Measurements from ENCODE around the gene CNOT2.

CNOT2 gene

GRCh38 chr12:70270108-70270507 is 26.9 kb downstream of the CNOT2 start:
- no peak overlapping the region for H2AK5ac ChIP-seq (ENCODE audit: low read length)
- H2BK120ac ChIP-seq (ENCODE audit: insufficient read depth, low read length, poor library complexity): no peak overlapping the region
- H3K36me3 ChIP-seq (ENCODE audit: control insufficient read depth in 1 of 2, insufficient read depth in 2 of 2, low read length in 2 of 2): no peaks in the 10 kb centered on the region
- H2BK12ac ChIP-seq (ENCODE audit: low read length): no peak overlapping the region
- H4K12ac ChIP-seq (ENCODE audit: low read depth, low read length): no peak overlapping the region
- H3K9me3 ChIP-seq (ENCODE audit: insufficient read depth, low read depth, low read length): no peaks in the 10 kb centered on the region
- no peak overlapping the region for H3K23ac ChIP-seq (ENCODE audit: low read length)
- no peak overlapping the region for H3K18ac ChIP-seq (ENCODE audit: low read length)
- no peak overlapping the region for H3K9ac ChIP-seq (ENCODE audit: low read length)
- no peak overlapping the region for H4K8ac ChIP-seq (ENCODE audit: low read depth, low read length)
- H3K14ac ChIP-seq (ENCODE audit: low read length): no peak overlapping the region
- no peak overlapping the region for H2BK5ac ChIP-seq (ENCODE audit: low read depth, low read length, poor library complexity)
- no peak overlapping the region for H2AFZ ChIP-seq (ENCODE audit: insufficient read depth, low read length, poor library complexity)
- no peak overlapping the region for H3K4me3 ChIP-seq (ENCODE audit: low read depth, low read length)
- H3K79me1 ChIP-seq (ENCODE audit: low read length): no peaks in the 10 kb centered on the region
- no peak for DNase-seq
- H3K79me2 ChIP-seq (ENCODE audit: control insufficient read depth, insufficient read depth, low read length, poor library complexity): peaks cover 5% of the 10 kb centered on the region
- H3K4ac ChIP-seq (ENCODE audit: low read depth, low read length): no peak overlapping the region
- H4K91ac ChIP-seq (ENCODE audit: low read depth, low read length): no peak overlapping the region
- no peak overlapping the region for H3K27ac ChIP-seq (ENCODE audit: low read depth, low read length)
- no peak overlapping the region for H3K4me2 ChIP-seq (ENCODE audit: low read length)
- H3K27me3 ChIP-seq (ENCODE audit: insufficient read depth, low read length): no peaks in the 10 kb centered on the region
- no peaks in the 10 kb centered on the region for H3K4me1 ChIP-seq (ENCODE audit: control insufficient read depth in 1 of 2, insufficient read depth in 2 of 2, low read length in 2 of 2)
- WGBS (ENCODE audit: extremely low coverage, insufficient coverage, insufficient read length): no CpG with 5 or more reads among the region's 1 CpG

- Histone ChIP-seq H4K12ac (ENCODE audit: low read depth, low read length) (no peak overlapping the region), H3K36me3 (ENCODE audit: control insufficient read depth in 1 of 2, insufficient read depth in 2 of 2, low read length in 2 of 2) (no peaks in the 10 kb centered on the region), H3K4me2 (ENCODE audit: low read length) (no peak overlapping the region), H3K4ac (ENCODE audit: low read depth, low read length) (no peak overlapping the region), H3K14ac (ENCODE audit: low read length) (no peak overlapping the region), H3K27me3 (ENCODE audit: insufficient read depth, low read length) (no peaks in the 10 kb centered on the region), H4K8ac (ENCODE audit: low read depth, low read length) (no peak overlapping the region), H3K4me3 (ENCODE audit: low read depth, low read length) (no peak overlapping the region), H2AK5ac (ENCODE audit: low read length) (no peak overlapping the region), H3K79me1 (ENCODE audit: low read length) (no peaks in the 10 kb centered on the region), H4K91ac (ENCODE audit: low read depth, low read length) (no peak overlapping the region), H3K9ac (ENCODE audit: low read length) (no peak overlapping the region), H3K27ac (ENCODE audit: low read depth, low read length) (no peak overlapping the region), H2AFZ (ENCODE audit: insufficient read depth, low read length, poor library complexity) (no peak overlapping the region), H2BK5ac (ENCODE audit: low read depth, low read length, poor library complexity) (no peak overlapping the region), H2BK12ac (ENCODE audit: low read length) (no peak overlapping the region), H3K4me1 (ENCODE audit: control insufficient read depth in 1 of 2, insufficient read depth in 2 of 2, low read length in 2 of 2) (no peaks in the 10 kb centered on the region), H3K79me2 (ENCODE audit: control insufficient read depth, insufficient read depth, low read length, poor library complexity) (peaks cover 4% of the 10 kb centered on the region), H2BK120ac (ENCODE audit: insufficient read depth, low read length, poor library complexity) (no peak overlapping the region), H3K18ac (ENCODE audit: low read length) (no peak overlapping the region), H3K23ac (ENCODE audit: low read length) (no peak overlapping the region), H3K9me3 (ENCODE audit: insufficient read depth, low read depth, low read length) (no peaks in the 10 kb centered on the region)
- DNase-seq: no peak
Measured at GRCh38 chr12:70271025-70271424, 27.8 kb downstream of the CNOT2 start.

- Histone ChIP-seq H3K79me2 (ENCODE audit: control insufficient read depth, insufficient read depth, low read length, poor library complexity) (no peaks in the 10 kb centered on the region), H3K4me3 (ENCODE audit: low read depth, low read length) (no peak overlapping the region), H4K91ac (ENCODE audit: low read depth, low read length) (no peak overlapping the region), H3K27me3 (ENCODE audit: insufficient read depth, low read length) (no peaks in the 10 kb centered on the region), H3K14ac (ENCODE audit: low read length) (no peak overlapping the region), H4K8ac (ENCODE audit: low read depth, low read length) (no peak overlapping the region), H2AK5ac (ENCODE audit: low read length) (no peak overlapping the region), H2BK120ac (ENCODE audit: insufficient read depth, low read length, poor library complexity) (no peak overlapping the region), H3K4me1 (ENCODE audit: control insufficient read depth in 1 of 2, insufficient read depth in 2 of 2, low read length in 2 of 2) (no peaks in the 10 kb centered on the region), H3K9ac (ENCODE audit: low read length) (no peak overlapping the region), H2BK12ac (ENCODE audit: low read length) (no peak overlapping the region), H2BK5ac (ENCODE audit: low read depth, low read length, poor library complexity) (no peak overlapping the region), H3K4ac (ENCODE audit: low read depth, low read length) (peak overlapping the region; percentile 52), H3K23ac (ENCODE audit: low read length) (no peak overlapping the region), H3K4me2 (ENCODE audit: low read length) (no peak overlapping the region), H3K18ac (ENCODE audit: low read length) (no peak overlapping the region), H3K79me1 (ENCODE audit: low read length) (no peaks in the 10 kb centered on the region), H2AFZ (ENCODE audit: insufficient read depth, low read length, poor library complexity) (no peak overlapping the region), H3K9me3 (ENCODE audit: insufficient read depth, low read depth, low read length) (no peaks in the 10 kb centered on the region), H3K27ac (ENCODE audit: low read depth, low read length) (no peak overlapping the region), H3K36me3 (ENCODE audit: control insufficient read depth in 1 of 2, insufficient read depth in 2 of 2, low read length in 2 of 2) (no peaks in the 10 kb centered on the region), H4K12ac (ENCODE audit: low read depth, low read length) (no peak overlapping the region)
- DNase-seq: no peak
- no CpG with 5 or more reads among the region's 3 CpGs for WGBS (ENCODE audit: extremely low coverage, insufficient coverage, insufficient read length)
Measured at GRCh38 chr12:70272510-70272909, 29.3 kb downstream of the CNOT2 start.

- Histone ChIP-seq H2BK120ac (ENCODE audit: insufficient read depth, low read length, poor library complexity) (no peak overlapping the region), H3K4me2 (ENCODE audit: low read length) (no peak overlapping the region), H4K8ac (ENCODE audit: low read depth, low read length) (no peak overlapping the region), H2BK12ac (ENCODE audit: low read length) (no peak overlapping the region), H3K79me2 (ENCODE audit: control insufficient read depth, insufficient read depth, low read length, poor library complexity) (no peaks in the 10 kb centered on the region), H3K4me1 (ENCODE audit: control insufficient read depth in 1 of 2, insufficient read depth in 2 of 2, low read length in 2 of 2) (no peaks in the 10 kb centered on the region), H4K91ac (ENCODE audit: low read depth, low read length) (no peak overlapping the region), H3K9me3 (ENCODE audit: insufficient read depth, low read depth, low read length) (no peaks in the 10 kb centered on the region), H3K79me1 (ENCODE audit: low read length) (no peaks in the 10 kb centered on the region), H3K14ac (ENCODE audit: low read length) (no peak overlapping the region), H3K36me3 (ENCODE audit: control insufficient read depth in 1 of 2, insufficient read depth in 2 of 2, low read length in 2 of 2) (no peaks in the 10 kb centered on the region), H3K4ac (ENCODE audit: low read depth, low read length) (peak overlapping the region; percentile 89), H3K27ac (ENCODE audit: low read depth, low read length) (no peak overlapping the region), H2BK5ac (ENCODE audit: low read depth, low read length, poor library complexity) (no peak overlapping the region), H2AK5ac (ENCODE audit: low read length) (no peak overlapping the region), H3K23ac (ENCODE audit: low read length) (no peak overlapping the region), H3K27me3 (ENCODE audit: insufficient read depth, low read length) (no peaks in the 10 kb centered on the region), H3K9ac (ENCODE audit: low read length) (no peak overlapping the region), H4K12ac (ENCODE audit: low read depth, low read length) (no peak overlapping the region), H2AFZ (ENCODE audit: insufficient read depth, low read length, poor library complexity) (no peak overlapping the region), H3K4me3 (ENCODE audit: low read depth, low read length) (no peak overlapping the region), H3K18ac (ENCODE audit: low read length) (no peak overlapping the region)
- no peak for DNase-seq
Measured at GRCh38 chr12:70275045-70275444, 31.8 kb downstream of the CNOT2 start.

- Histone ChIP-seq H3K14ac (ENCODE audit: low read length) (no peak overlapping the region), H3K23ac (ENCODE audit: low read length) (no peak overlapping the region), H3K79me2 (ENCODE audit: control insufficient read depth, insufficient read depth, low read length, poor library complexity) (no peaks in the 10 kb centered on the region), H3K4ac (ENCODE audit: low read depth, low read length) (no peak overlapping the region), H2AFZ (ENCODE audit: insufficient read depth, low read length, poor library complexity) (no peak overlapping the region), H3K9ac (ENCODE audit: low read length) (no peak overlapping the region), H2BK120ac (ENCODE audit: insufficient read depth, low read length, poor library complexity) (no peak overlapping the region), H3K4me2 (ENCODE audit: low read length) (no peak overlapping the region), H3K4me1 (ENCODE audit: control insufficient read depth in 1 of 2, insufficient read depth in 2 of 2, low read length in 2 of 2) (no peaks in the 10 kb centered on the region), H3K18ac (ENCODE audit: low read length) (no peak overlapping the region), H2BK5ac (ENCODE audit: low read depth, low read length, poor library complexity) (no peak overlapping the region), H3K79me1 (ENCODE audit: low read length) (no peaks in the 10 kb centered on the region), H3K9me3 (ENCODE audit: insufficient read depth, low read depth, low read length) (no peaks in the 10 kb centered on the region), H4K91ac (ENCODE audit: low read depth, low read length) (no peak overlapping the region), H3K27ac (ENCODE audit: low read depth, low read length) (no peak overlapping the region), H4K8ac (ENCODE audit: low read depth, low read length) (no peak overlapping the region), H2AK5ac (ENCODE audit: low read length) (no peak overlapping the region), H4K12ac (ENCODE audit: low read depth, low read length) (no peak overlapping the region), H3K27me3 (ENCODE audit: insufficient read depth, low read length) (no peaks in the 10 kb centered on the region), H3K4me3 (ENCODE audit: low read depth, low read length) (no peak overlapping the region), H2BK12ac (ENCODE audit: low read length) (no peak overlapping the region), H3K36me3 (ENCODE audit: control insufficient read depth in 1 of 2, insufficient read depth in 2 of 2, low read length in 2 of 2) (no peaks in the 10 kb centered on the region)
- WGBS (ENCODE audit: extremely low coverage, insufficient coverage, insufficient read length): no CpG with 5 or more reads among the region's 8 CpGs
- DNase-seq: no peak
Measured at GRCh38 chr12:70277973-70278372, 34.7 kb downstream of the CNOT2 start.
